ENCODE results near the gene PPP2R2C.

- TF ChIP-seq CTCF (conservative IDR thresholded peaks at IDR 0.05; ENCODE audit: low read depth in 2 of 2) (no peak), NANOG (IDR thresholded peaks at IDR 0.05; ENCODE audit: borderline replicate concordance) (no peak), REST (IDR thresholded peaks at IDR 0.05; ENCODE audit: unreplicated experiment) (no peak), EZH2 (IDR thresholded peaks at IDR 0.05; ENCODE audit: low read depth, unreplicated experiment) (no peak), EZH2phosphoT487 (IDR thresholded peaks at IDR 0.05; ENCODE audit: unreplicated experiment) (no peak), ZNF114 (CRISPR knock-in tag; IDR thresholded peaks at IDR 0.05) (no peak), ETS1 (IDR thresholded peaks at IDR 0.05) (no peak), POLR2AphosphoS5 (IDR thresholded peaks at IDR 0.05; ENCODE audit: low read depth) (no peak), CREB1 (CRISPR knock-in tag; IDR thresholded peaks at IDR 0.05; ENCODE audit: low read depth) (no peak), STAT1 (IDR thresholded peaks at IDR 0.05; ENCODE audit: unreplicated experiment) (no peak)
Observed at GRCh38 chr4:6302869-6303268, 169.5 kb downstream of the PPP2R2C start.

Measured in GM23338 (cell line).